ENCODE measurements around the gene TECTB.

DNA sequence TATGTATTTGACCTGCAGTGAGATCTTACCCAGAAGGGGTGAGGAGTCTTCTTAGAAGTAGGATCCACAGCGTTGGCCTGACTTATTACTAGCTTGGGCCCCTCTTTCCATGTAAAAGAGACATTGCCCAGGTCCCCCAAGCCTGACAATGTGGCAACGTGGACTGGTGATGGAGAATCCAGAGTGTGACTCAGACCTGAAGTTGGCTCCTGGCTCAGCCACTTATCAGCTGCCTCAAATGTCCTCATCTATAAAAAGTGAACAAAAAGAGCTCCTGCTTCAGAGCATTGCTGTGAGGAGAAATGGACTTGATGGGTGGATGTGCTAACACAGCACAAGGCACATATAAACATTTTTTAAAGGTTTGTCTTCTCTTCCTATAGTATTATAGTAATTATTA, 35.4 kb upstream of the TECTB start:
- TF ChIP-seq, protein P1, sequence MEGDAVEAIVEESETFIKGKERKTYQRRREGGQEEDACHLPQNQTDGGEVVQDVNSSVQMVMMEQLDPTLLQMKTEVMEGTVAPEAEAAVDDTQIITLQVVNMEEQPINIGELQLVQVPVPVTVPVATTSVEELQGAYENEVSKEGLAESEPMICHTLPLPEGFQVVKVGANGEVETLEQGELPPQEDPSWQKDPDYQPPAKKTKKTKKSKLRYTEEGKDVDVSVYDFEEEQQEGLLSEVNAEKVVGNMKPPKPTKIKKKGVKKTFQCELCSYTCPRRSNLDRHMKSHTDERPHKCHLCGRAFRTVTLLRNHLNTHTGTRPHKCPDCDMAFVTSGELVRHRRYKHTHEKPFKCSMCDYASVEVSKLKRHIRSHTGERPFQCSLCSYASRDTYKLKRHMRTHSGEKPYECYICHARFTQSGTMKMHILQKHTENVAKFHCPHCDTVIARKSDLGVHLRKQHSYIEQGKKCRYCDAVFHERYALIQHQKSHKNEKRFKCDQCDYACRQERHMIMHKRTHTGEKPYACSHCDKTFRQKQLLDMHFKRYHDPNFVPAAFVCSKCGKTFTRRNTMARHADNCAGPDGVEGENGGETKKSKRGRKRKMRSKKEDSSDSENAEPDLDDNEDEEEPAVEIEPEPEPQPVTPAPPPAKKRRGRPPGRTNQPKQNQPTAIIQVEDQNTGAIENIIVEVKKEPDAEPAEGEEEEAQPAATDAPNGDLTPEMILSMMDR (IDR thresholded peaks at IDR 0.05) = no peak
- no peak for TF ChIP-seq POLR2A (IDR thresholded peaks at IDR 0.05)
